ENCODE results near the gene TBC1D20.

TBC1D20 gene

DNA sequence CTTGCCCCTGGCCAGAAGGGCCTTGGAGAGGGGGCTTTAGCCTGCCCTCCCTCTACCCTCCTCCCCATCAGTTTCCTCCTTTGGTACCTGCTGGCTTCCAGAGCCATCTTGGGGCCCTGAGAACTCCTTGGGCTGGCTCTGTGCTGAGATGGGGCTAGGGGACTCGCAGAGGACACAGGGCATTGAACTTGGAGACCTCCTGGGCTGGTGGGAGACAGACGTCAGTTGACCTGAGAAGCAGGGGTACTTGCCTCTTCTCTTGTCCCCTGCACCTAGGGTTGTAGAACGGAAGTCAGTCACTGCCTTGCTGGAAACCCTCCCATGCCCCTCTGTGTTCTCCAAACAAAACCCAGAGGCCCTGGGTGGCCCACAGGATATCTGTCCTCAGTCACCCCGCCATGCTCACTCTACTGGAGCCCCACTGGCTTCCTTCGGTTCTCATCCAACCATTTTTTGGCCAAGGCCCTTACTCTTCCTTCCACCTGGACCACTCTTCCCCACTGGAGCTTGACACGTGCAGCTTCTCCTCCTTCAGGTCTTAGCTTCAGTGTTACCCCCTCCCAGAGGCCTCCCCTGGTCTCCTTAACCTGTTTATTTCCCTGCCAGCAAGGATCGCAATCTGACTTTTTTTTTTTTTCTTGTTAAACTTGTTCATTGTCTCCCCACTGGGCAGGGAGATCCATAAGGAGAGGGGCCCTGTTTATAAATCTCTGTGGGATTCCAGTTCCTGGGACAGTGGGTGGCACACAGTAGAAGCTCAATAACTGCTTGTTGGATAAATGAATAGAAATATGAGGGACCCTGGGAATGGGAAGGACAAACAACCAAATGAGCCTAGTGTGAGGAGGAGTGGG, 53.3 kb downstream of the TBC1D20 start:
- H3K4me1 ChIP-seq (ENCODE audit: control insufficient read depth, low read depth, low read length) = peaks cover 13% of the 10 kb centered on the region
- peaks cover 21% of the 10 kb centered on the region for H3K36me3 ChIP-seq (ENCODE audit: control insufficient read depth, low read depth, low read length)
- H3K9me3 ChIP-seq (ENCODE audit: control insufficient read depth, low read depth, low read length) = no peaks in the 10 kb centered on the region
- no peaks in the 10 kb centered on the region for H3K27me3 ChIP-seq (ENCODE audit: control insufficient read depth, insufficient read depth, low read length)
- H3K9ac ChIP-seq (ENCODE audit: low read length) = peak overlapping the region; percentile 83
- H3K27ac ChIP-seq (ENCODE audit: low read length) = no peak overlapping the region
- peak overlapping the region; percentile 93 for H3K4me3 ChIP-seq (ENCODE audit: low read length)

DNA sequence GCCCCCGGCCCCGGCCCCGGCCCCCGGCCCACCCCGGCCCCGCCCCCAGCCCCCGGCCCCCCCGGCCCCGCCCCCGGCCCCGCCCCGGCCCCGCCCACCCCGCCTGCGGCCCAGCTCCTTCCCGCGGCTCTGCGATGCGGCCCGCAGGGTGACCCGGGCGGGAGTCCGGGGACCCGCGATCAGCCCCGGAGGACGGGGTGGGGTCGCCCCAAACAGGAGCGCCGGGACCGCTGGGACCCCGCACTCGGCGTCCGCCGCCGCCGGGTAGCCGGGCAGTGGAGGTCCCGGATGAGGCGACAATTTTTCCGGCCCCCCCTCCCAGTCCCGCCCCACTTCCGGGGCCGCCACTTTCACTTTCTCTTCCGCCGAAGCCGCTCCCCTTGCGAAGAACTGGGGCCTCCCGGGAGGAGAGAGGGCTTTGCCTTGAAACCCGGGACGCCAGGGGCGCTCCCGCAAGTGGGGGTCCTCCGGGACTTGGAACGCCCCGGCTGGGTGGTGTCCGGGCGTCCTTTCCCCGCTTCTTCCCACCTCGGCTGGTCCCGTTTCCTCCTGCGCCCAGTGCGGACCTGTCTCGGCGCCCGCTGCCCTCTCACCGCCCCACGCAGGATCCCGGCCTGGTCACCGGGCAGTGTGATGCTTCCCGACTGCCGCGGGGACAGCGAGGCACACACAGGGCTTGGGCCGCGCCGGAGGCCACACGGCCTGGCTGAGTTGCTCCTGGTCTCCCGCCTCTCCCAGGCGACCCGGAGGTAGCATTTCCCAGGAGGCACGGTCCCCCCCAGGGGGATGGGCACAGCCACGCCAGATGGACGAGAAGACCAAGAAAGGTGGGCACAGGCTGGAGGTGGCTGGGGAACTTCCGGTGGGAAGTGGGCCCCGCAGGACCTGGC, 54.1 kb downstream of the TBC1D20 start, which contains the start of gene RBCK1:
Gene RBCK1 (plus strand): TSS at position 347 of the 890 bp plus-strand sequence. CDS start 459 bp downstream, at position 806.
- H3K9ac ChIP-seq (ENCODE audit: low read length) = peak within 1 kb of the TSS; percentile 83
- no peak within 1 kb of the TSS for H3K27ac ChIP-seq (ENCODE audit: low read length)
- no peaks in the 10 kb centered on the region for H3K9me3 ChIP-seq (ENCODE audit: control insufficient read depth, low read depth, low read length)
- H3K4me3 ChIP-seq (ENCODE audit: low read length) = peak within 1 kb of the TSS; percentile 93
- peaks cover 13% of the 10 kb centered on the region for H3K4me1 ChIP-seq (ENCODE audit: control insufficient read depth, low read depth, low read length)
- H3K36me3 ChIP-seq (ENCODE audit: control insufficient read depth, low read depth, low read length) = peaks cover 19% of the 10 kb centered on the region
- no peaks in the 10 kb centered on the region for H3K27me3 ChIP-seq (ENCODE audit: control insufficient read depth, insufficient read depth, low read length)

GRCh38 chr20:407133-407952, 55.0 kb downstream of the TBC1D20 start:
- H3K9ac ChIP-seq (ENCODE audit: low read length) = peak overlapping the region; percentile 58
- peaks cover 13% of the 10 kb centered on the region for H3K36me3 ChIP-seq (ENCODE audit: control insufficient read depth, low read depth, low read length)
- no peaks in the 10 kb centered on the region for H3K27me3 ChIP-seq (ENCODE audit: control insufficient read depth, insufficient read depth, low read length)
- no peaks in the 10 kb centered on the region for H3K9me3 ChIP-seq (ENCODE audit: control insufficient read depth, low read depth, low read length)
- H3K4me1 ChIP-seq (ENCODE audit: control insufficient read depth, low read depth, low read length) = peaks cover 13% of the 10 kb centered on the region
- peak overlapping the region; percentile 70 for H3K4me3 ChIP-seq (ENCODE audit: low read length)
- H3K27ac ChIP-seq (ENCODE audit: low read length) = no peak overlapping the region

- Histone ChIP-seq H3K27ac (ENCODE audit: low read length) (no peak overlapping the region), H3K4me1 (ENCODE audit: control insufficient read depth, low read depth, low read length) (peaks cover 13% of the 10 kb centered on the region), H3K9ac (ENCODE audit: low read length) (peak overlapping the region; percentile 58), H3K27me3 (ENCODE audit: control insufficient read depth, insufficient read depth, low read length) (no peaks in the 10 kb centered on the region), H3K4me3 (ENCODE audit: low read length) (peak overlapping the region; percentile 70), H3K36me3 (ENCODE audit: control insufficient read depth, low read depth, low read length) (peaks cover 13% of the 10 kb centered on the region), H3K9me3 (ENCODE audit: control insufficient read depth, low read depth, low read length) (no peaks in the 10 kb centered on the region)
Measured at GRCh38 chr20:406200-407132, 55.9 kb downstream of the TBC1D20 start.

DNA sequence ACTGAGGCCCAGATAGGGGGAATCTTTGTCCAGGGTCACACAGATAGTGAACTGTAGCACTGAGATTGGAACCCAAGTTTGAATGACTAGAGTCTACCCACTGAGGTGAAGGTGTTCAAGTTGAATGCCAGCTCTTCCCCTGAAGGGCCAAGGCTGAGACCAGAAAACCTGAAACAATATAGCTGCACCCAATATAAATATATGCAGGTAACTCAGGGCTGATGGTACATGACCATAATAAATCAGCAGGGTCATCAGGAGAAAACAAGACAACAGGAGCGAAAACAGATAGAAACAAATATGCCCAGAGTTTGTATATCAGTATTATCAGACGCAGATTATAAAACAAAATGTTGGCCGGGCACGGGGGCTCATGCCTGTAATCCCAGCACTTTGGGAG, 58.2 kb downstream of the TBC1D20 start:
- Histone ChIP-seq H3K9me3 (ENCODE audit: control insufficient read depth, low read depth, low read length) (no peaks in the 10 kb centered on the region), H3K9ac (ENCODE audit: low read length) (no peak overlapping the region), H3K27me3 (ENCODE audit: control insufficient read depth, insufficient read depth, low read length) (no peaks in the 10 kb centered on the region), H3K36me3 (ENCODE audit: control insufficient read depth, low read depth, low read length) (no peaks in the 10 kb centered on the region), H3K4me3 (ENCODE audit: low read length) (no peak overlapping the region), H3K27ac (ENCODE audit: low read length) (no peak overlapping the region), H3K4me1 (ENCODE audit: control insufficient read depth, low read depth, low read length) (peaks cover 18% of the 10 kb centered on the region)

DNA sequence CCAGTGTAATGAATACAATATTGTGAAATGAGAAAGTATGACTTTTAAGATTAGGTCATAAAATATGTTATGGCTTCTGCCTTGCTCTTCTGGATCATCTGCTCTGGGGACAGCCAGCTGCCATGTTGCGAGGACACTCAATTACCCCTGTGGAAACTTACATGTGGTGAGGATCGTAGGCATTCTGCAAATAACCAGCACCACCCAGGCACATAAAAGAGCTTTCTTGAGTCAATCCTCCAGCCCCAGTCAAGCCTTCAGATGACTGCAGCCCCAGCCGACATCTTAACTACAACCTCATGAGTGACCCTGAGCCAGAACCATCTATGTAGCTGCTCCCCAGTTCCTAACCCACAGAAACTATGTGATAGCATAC, 58.8 kb downstream of the TBC1D20 start:
- H3K4me1 ChIP-seq (ENCODE audit: control insufficient read depth, low read depth, low read length) = peaks cover 15% of the 10 kb centered on the region
- no peak overlapping the region for H3K27ac ChIP-seq (ENCODE audit: low read length)
- no peak overlapping the region for H3K9ac ChIP-seq (ENCODE audit: low read length)
- H3K36me3 ChIP-seq (ENCODE audit: control insufficient read depth, low read depth, low read length) = no peaks in the 10 kb centered on the region
- H3K4me3 ChIP-seq (ENCODE audit: low read length) = no peak overlapping the region
- H3K9me3 ChIP-seq (ENCODE audit: control insufficient read depth, low read depth, low read length) = no peaks in the 10 kb centered on the region
- H3K27me3 ChIP-seq (ENCODE audit: control insufficient read depth, insufficient read depth, low read length) = no peaks in the 10 kb centered on the region

DNA sequence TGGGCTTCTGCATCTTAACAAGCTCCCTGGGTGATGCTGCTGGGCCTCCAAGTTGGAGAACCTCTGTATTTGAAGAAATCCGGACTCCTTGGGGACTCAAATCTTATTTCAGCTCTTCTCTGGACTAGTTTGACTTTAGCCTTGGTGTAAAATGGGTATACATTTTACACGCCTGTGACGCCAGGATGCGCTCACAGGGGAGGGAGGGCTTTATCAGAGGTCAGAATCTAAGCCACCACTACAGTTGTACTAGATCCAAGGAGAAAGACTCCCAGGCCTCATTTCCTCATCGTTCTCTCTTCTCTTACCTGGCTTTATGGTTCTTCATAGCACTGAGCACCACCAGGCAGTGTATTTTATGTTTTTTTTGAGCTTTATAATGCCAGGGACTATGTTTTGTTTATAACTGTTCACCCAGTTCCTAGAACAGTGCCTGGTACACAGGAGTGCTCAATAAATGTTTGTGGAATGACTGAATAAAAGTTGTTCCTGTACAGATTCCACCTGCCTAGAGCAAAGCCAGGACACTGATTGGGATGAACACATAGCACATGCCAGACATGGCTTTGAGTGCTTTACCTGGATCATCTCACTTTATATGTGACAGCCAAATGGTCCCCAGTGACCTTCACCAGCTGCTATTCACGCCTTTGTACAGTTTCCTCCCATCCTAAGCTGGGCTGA, 59.3 kb downstream of the TBC1D20 start:
- no peaks in the 10 kb centered on the region for H3K36me3 ChIP-seq (ENCODE audit: control insufficient read depth, low read depth, low read length)
- H3K9me3 ChIP-seq (ENCODE audit: control insufficient read depth, low read depth, low read length) = no peaks in the 10 kb centered on the region
- no peak overlapping the region for H3K9ac ChIP-seq (ENCODE audit: low read length)
- H3K4me3 ChIP-seq (ENCODE audit: low read length) = no peak overlapping the region
- no peak overlapping the region for H3K27ac ChIP-seq (ENCODE audit: low read length)
- H3K4me1 ChIP-seq (ENCODE audit: control insufficient read depth, low read depth, low read length) = peaks cover 15% of the 10 kb centered on the region
- H3K27me3 ChIP-seq (ENCODE audit: control insufficient read depth, insufficient read depth, low read length) = no peaks in the 10 kb centered on the region

- Histone ChIP-seq H3K4me3 (ENCODE audit: low read length) (no peak overlapping the region), H3K36me3 (ENCODE audit: control insufficient read depth, low read depth, low read length) (no peaks in the 10 kb centered on the region), H3K4me1 (ENCODE audit: control insufficient read depth, low read depth, low read length) (peaks cover 15% of the 10 kb centered on the region), H3K27ac (ENCODE audit: low read length) (no peak overlapping the region), H3K9ac (ENCODE audit: low read length) (no peak overlapping the region), H3K9me3 (ENCODE audit: control insufficient read depth, low read depth, low read length) (no peaks in the 10 kb centered on the region), H3K27me3 (ENCODE audit: control insufficient read depth, insufficient read depth, low read length) (no peaks in the 10 kb centered on the region)
Measured at GRCh38 chr20:402496-402885, 59.8 kb downstream of the TBC1D20 start.

GRCh38 chr20:401682-402495, 60.4 kb downstream of the TBC1D20 start:
- no peaks in the 10 kb centered on the region for H3K27me3 ChIP-seq (ENCODE audit: control insufficient read depth, insufficient read depth, low read length)
- peaks cover 13% of the 10 kb centered on the region for H3K4me1 ChIP-seq (ENCODE audit: control insufficient read depth, low read depth, low read length)
- H3K9ac ChIP-seq (ENCODE audit: low read length) = no peak overlapping the region
- no peaks in the 10 kb centered on the region for H3K9me3 ChIP-seq (ENCODE audit: control insufficient read depth, low read depth, low read length)
- peaks cover 3% of the 10 kb centered on the region for H3K36me3 ChIP-seq (ENCODE audit: control insufficient read depth, low read depth, low read length)
- H3K4me3 ChIP-seq (ENCODE audit: low read length) = no peak overlapping the region
- H3K27ac ChIP-seq (ENCODE audit: low read length) = no peak overlapping the region

Data from iPS-18a (cell line).